PC-3 (cell line): ENCODE results near the gene PRPH.
A peak's percentile ranks its signal among the peaks of the same experiment; 100 is the strongest.

Source experiments
- CTCF ChIP-seq: fragments of 300-600 bp; sonication (generic); conservative IDR thresholded peaks from 2 replicates; pipeline ENCODE4 v1.5.1; 2017; ENCODE audit warnings: antibody characterized with exemption, low read depth, mild to moderate bottlenecking, low read length
- EZH2 ChIP-seq: fragments of 300-600 bp; sonication (generic); IDR thresholded peaks from one replicate; pipeline ENCODE4 v1.6.1; 2017; ENCODE audit warnings: antibody characterized with exemption, mild to moderate bottlenecking, low read length; ENCODE audit not compliant: unreplicated experiment

GRCh38 chr12:49331380-49332222, 36.7 kb downstream of the PRPH start:
- TF ChIP-seq EZH2 (no peak), CTCF (peak; percentile 88)
